GM18520 (cell line): ENCODE results near the gene ZNF407.

Experiments
- ATAC-seq: cut with Tn5 transposase; IDR thresholded peaks from one replicate; pipeline ENCODE4 v1.9.1; 2021; ENCODE audit not compliant: unreplicated experiment

Gene ZNF407

GRCh38 chr18:74715865-74716712 lies 118.4 kb downstream of the ZNF407 start:
- ATAC-seq, result no peak

GRCh38 chr18:74718312-74718711 lies 120.6 kb downstream of the ZNF407 start:
- ATAC-seq, result no peak

GRCh38 chr18:74722237-74722636 lies 124.6 kb downstream of the ZNF407 start:
- ATAC-seq, result no peak

GRCh38 chr18:74724186-74724585 lies 126.5 kb downstream of the ZNF407 start:
- no peak for ATAC-seq

GRCh38 chr18:74725690-74726089 lies 128.0 kb downstream of the ZNF407 start:
- ATAC-seq, result no peak

GRCh38 chr18:74728586-74728985 lies 130.9 kb downstream of the ZNF407 start:
- ATAC-seq, result no peak

- ATAC-seq, result no peak
Measured at GRCh38 chr18:74731097-74731496, 133.4 kb downstream of the ZNF407 start.

GRCh38 chr18:74732380-74732779 lies 134.7 kb downstream of the ZNF407 start:
- no peak for ATAC-seq

GRCh38 chr18:74733598-74733997 lies 135.9 kb downstream of the ZNF407 start:
- ATAC-seq, result no peak

GRCh38 chr18:74734013-74734444 lies 136.4 kb downstream of the ZNF407 start:
- no peak for ATAC-seq

GRCh38 chr18:74739926-74740325 lies 142.3 kb downstream of the ZNF407 start:
- no peak for ATAC-seq

GRCh38 chr18:74742573-74743243 lies 145.0 kb downstream of the ZNF407 start:
- no peak for ATAC-seq

- ATAC-seq, result no peak
Measured at GRCh38 chr18:74745633-74746403, 148.1 kb downstream of the ZNF407 start.

GRCh38 chr18:74748809-74749208 lies 151.1 kb downstream of the ZNF407 start:
- no peak for ATAC-seq

- ATAC-seq, result no peak
Measured at GRCh38 chr18:74758995-74759394, 161.3 kb downstream of the ZNF407 start.

- ATAC-seq, result no peak
Measured at GRCh38 chr18:74760026-74760425, 162.4 kb downstream of the ZNF407 start.

- no peak for ATAC-seq
Measured at GRCh38 chr18:74760436-74760835, 162.8 kb downstream of the ZNF407 start.

- no peak for ATAC-seq
Measured at GRCh38 chr18:74766251-74766650, 168.6 kb downstream of the ZNF407 start.

GRCh38 chr18:74768096-74768495 lies 170.4 kb downstream of the ZNF407 start:
- ATAC-seq, result no peak

- ATAC-seq, result no peak
Measured at GRCh38 chr18:74773171-74773624, 175.5 kb downstream of the ZNF407 start.

- no peak for ATAC-seq
Measured at GRCh38 chr18:74774486-74774885, 176.8 kb downstream of the ZNF407 start.
